ENCODE results near the gene ARHGAP15.

Gene ARHGAP15

GRCh38 chr2:143615562-143615961 is 486.3 kb downstream of the ARHGAP15 start:
- TF ChIP-seq, protein P1, sequence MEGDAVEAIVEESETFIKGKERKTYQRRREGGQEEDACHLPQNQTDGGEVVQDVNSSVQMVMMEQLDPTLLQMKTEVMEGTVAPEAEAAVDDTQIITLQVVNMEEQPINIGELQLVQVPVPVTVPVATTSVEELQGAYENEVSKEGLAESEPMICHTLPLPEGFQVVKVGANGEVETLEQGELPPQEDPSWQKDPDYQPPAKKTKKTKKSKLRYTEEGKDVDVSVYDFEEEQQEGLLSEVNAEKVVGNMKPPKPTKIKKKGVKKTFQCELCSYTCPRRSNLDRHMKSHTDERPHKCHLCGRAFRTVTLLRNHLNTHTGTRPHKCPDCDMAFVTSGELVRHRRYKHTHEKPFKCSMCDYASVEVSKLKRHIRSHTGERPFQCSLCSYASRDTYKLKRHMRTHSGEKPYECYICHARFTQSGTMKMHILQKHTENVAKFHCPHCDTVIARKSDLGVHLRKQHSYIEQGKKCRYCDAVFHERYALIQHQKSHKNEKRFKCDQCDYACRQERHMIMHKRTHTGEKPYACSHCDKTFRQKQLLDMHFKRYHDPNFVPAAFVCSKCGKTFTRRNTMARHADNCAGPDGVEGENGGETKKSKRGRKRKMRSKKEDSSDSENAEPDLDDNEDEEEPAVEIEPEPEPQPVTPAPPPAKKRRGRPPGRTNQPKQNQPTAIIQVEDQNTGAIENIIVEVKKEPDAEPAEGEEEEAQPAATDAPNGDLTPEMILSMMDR (conservative IDR thresholded peaks at IDR 0.05; ENCODE audit: low read depth) = no peak
- no peak overlapping the region for H3K27ac ChIP-seq
- CTCF ChIA-PET = no interaction called here
- POLR2A ChIA-PET (ENCODE audit: low non-redundant PET) = no interaction called here
- DNase-seq (ENCODE audit: low spot score) = no peak

GRCh38 chr2:143616452-143616851 is 487.2 kb downstream of the ARHGAP15 start:
- ChIA-PET POLR2A (ENCODE audit: low non-redundant PET) (no interaction called here), CTCF (interaction anchor here (0.5 to 0.6 kb wide), 3 partner anchors 13 to 1841 kb away, joined by 3 to 4 read pairs (median 3); no protein-coding TSS in a partner anchor)
- TF ChIP-seq, protein P1 (conservative IDR thresholded peaks at IDR 0.05; ENCODE audit: low read depth) = no peak
- H3K27ac ChIP-seq = no peak overlapping the region
- DNase-seq (ENCODE audit: low spot score) = no peak

GRCh38 chr2:143617803-143618415 is 488.7 kb downstream of the ARHGAP15 start:
- TF ChIP-seq, protein P1 (conservative IDR thresholded peaks at IDR 0.05; ENCODE audit: low read depth) = no peak
- no peak overlapping the region for H3K27ac ChIP-seq
- CTCF ChIA-PET = interaction anchor here (0.6 kb wide), 1 partner anchor 8 kb away, joined by 5 read pairs; no protein-coding TSS in a partner anchor
- POLR2A ChIA-PET (ENCODE audit: low non-redundant PET) = no interaction called here
- DNase-seq (ENCODE audit: low spot score) = no peak

DNA sequence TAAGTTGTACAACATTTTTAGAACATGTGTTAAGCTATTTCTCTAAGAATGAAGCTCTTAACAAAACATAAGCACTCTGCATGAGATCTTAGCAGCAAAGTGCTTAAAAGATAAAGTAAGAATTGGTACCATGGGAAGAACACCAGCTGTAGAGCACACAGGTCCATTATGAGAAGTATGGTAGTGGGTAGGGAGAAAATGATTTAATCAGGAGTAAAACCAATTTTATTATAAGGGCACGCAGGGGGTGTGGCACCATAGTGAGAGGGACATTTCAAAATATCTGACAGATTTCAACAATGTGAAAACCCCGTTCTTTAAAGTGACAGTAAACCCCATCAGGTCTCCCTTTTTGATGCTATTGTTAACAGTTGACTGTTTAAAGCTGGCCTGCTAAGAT is 492.9 kb downstream of the ARHGAP15 start:
- POLR2A ChIA-PET (ENCODE audit: low non-redundant PET) = no interaction called here

DNA sequence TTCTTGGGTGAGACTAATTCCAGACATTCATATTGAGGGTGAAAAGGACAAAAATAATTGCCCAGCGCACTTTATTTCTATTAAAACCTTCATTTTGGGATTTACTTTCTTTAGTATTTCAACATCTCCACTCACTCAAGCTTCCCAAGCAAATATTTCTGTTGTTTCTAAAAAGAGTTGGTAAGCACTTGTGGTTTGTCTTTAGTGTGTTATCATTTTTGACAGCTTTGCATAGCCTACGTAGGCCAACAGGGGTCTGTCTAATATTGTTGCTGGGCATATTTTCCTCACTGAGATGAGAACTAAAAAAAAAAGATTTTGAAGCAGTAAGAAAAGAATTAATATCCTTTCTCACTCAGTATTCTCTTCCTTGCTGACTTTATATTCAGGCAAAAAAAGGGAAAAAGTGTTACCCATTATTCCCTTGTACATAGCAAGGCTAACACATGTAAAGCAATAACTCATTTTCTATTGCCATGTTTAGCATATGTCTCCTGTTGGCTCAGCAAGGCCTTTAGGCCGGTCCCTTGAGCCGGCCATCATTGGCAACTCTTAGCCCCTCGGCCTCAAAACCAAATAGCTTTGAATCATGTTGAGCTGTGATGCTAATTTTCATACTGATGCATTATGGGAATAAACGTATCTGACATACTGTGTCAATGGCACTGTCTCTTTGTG is 494.2 kb downstream of the ARHGAP15 start:
- DNase-seq (ENCODE audit: low spot score) = no peak
- ChIA-PET POLR2A (ENCODE audit: low non-redundant PET) (no interaction called here), CTCF (interaction anchor here (0.6 kb wide), 3 partner anchors 46 to 1415 kb away, joined by 3 to 6 read pairs (median 3); no protein-coding TSS in a partner anchor)
- no peak overlapping the region for H3K27ac ChIP-seq
- TF ChIP-seq, protein P1 (conservative IDR thresholded peaks at IDR 0.05; ENCODE audit: low read depth) = no peak

More for the DNA sequence above, 492.9 kb downstream of the ARHGAP15 start:
- H3K27ac ChIP-seq = no peak overlapping the region
- CTCF ChIA-PET = no interaction called here
- DNase-seq (ENCODE audit: low spot score) = no peak
- TF ChIP-seq, protein P1 (conservative IDR thresholded peaks at IDR 0.05; ENCODE audit: low read depth) = no peak

GRCh38 chr2:143623909-143624260 is 494.7 kb downstream of the ARHGAP15 start:
- CTCF ChIA-PET = interaction anchor here (0.6 kb wide), 1 partner anchor 1415 kb away, joined by 3 read pairs; no protein-coding TSS in a partner anchor
- DNase-seq (ENCODE audit: low spot score) = no peak
- no peak overlapping the region for H3K27ac ChIP-seq
- TF ChIP-seq, protein P1 (conservative IDR thresholded peaks at IDR 0.05; ENCODE audit: low read depth) = no peak
- POLR2A ChIA-PET (ENCODE audit: low non-redundant PET) = no interaction called here

Data from RWPE1 (cell line).